PC-9 (cell line): ENCODE results near the gene SCN8A. TPM values are rescaled to one million over a fixed set of nuclear protein-coding genes. Genes with fewer than 3 reads are reported as not detected.

Experiments
- BruUV-seq: library from RNA; stranded (reverse); fragments of 400-500 nt; replicated peaks from 2 replicates; lab custom pipeline; 2021; lab: Mats Ljungman, UMichigan
- CTCF ChIA-PET: fragments of 300-600 bp; sonication (Branson Sonifier 250); formaldehyde crosslinking; loops from one replicate; lab custom pipeline; 2022; ENCODE audit warnings: antibody characterized with exemption; lab: Charles Lee
- POLR2A ChIA-PET: fragments of 300-600 bp; sonication (Branson Sonifier 250); formaldehyde crosslinking; loops from one replicate; lab custom pipeline; 2022; ENCODE audit warnings: antibody characterized with exemption; ENCODE audit not compliant: unreplicated experiment; lab: Charles Lee
- DNase-seq, 2 experiments: peaks; one replicate each; pipeline versions ENCODE4 v3.0.0 to v3.0.0-alpha.2; 2015 to 2022; ENCODE audit warnings: mixed read lengths in 1 of 2
- H2AFZ ChIP-seq: fragments of 200-600 bp; sonication (generic); 2 replicates; pipeline ENCODE4 v1.8.1; 2017; ENCODE audit warnings: antibody characterized with exemption
- H3F3A ChIP-seq: fragments of 200-600 bp; sonication (generic); 2 replicates; pipeline ENCODE4 v1.8.1; 2017; ENCODE audit warnings: antibody characterized with exemption, mild to moderate bottlenecking, low read depth; ENCODE audit not compliant: insufficient read depth
- H3K27ac ChIP-seq: fragments of 200-600 bp; sonication (generic); 2 replicates; pipeline ENCODE4 v1.6.1; 2016; ENCODE audit warnings: mixed run types
- H3K27me3 ChIP-seq: fragments of 200-600 bp; sonication (generic); 2 replicates; pipeline ENCODE4 v1.6.1; 2016; ENCODE audit warnings: low read depth, mixed run types; ENCODE audit not compliant: insufficient read depth
- H3K36me3 ChIP-seq: fragments of 200-600 bp; sonication (generic); 2 replicates; pipeline ENCODE4 v1.6.1; 2016; ENCODE audit warnings: low read depth, mixed run types
- H3K4me1 ChIP-seq: fragments of 200-600 bp; sonication (generic); replicated peaks from 2 replicates; pipeline ENCODE4 v1.6.1; 2016; ENCODE audit warnings: mixed run types; ENCODE audit not compliant: insufficient read depth
- H3K4me2 ChIP-seq: fragments of 200-600 bp; sonication (generic); 2 replicates; pipeline ENCODE4 v1.6.1; 2017; ENCODE audit warnings: mixed run types
- H3K4me3 ChIP-seq: fragments of 200-600 bp; sonication (generic); 2 replicates; pipeline ENCODE4 v1.6.1; 2016; ENCODE audit warnings: mixed run types
- H3K79me2 ChIP-seq: fragments of 200-600 bp; sonication (generic); 2 replicates; pipeline ENCODE4 v1.6.1; 2017; ENCODE audit warnings: low read depth, mixed run types
- H3K9me2 ChIP-seq: fragments of 200-600 bp; sonication (generic); 2 replicates; pipeline ENCODE4 v1.8.1; 2017; ENCODE audit warnings: mild to moderate bottlenecking; ENCODE audit not compliant: insufficient read depth
- H3K9me3 ChIP-seq: fragments of 200-600 bp; sonication (generic); 2 replicates; pipeline ENCODE4 v1.8.1; 2016; ENCODE audit warnings: low read depth; ENCODE audit not compliant: insufficient read depth
- H4K20me1 ChIP-seq: fragments of 200-600 bp; sonication (generic); 2 replicates; pipeline ENCODE4 v1.8.1; 2017; ENCODE audit not compliant: insufficient read depth
- EZH2 ChIP-seq: fragments of 200-600 bp; sonication (generic); IDR thresholded peaks from 2 replicates; pipeline ENCODE4 v1.8.0; 2017; ENCODE audit warnings: antibody characterized with exemption, low read depth
- intact Hi-C: fragments of 100-400 bp; cut with micrococcal nuclease; formaldehyde crosslinking; loops from one replicate; pipeline ENCODE4 v1.10.0; 2022; ENCODE audit not compliant: unreplicated experiment
- total RNA-seq: library from RNA; stranded (reverse); gene quantifications from 2 replicates; pipeline ENCODE4 v1.2.3, GENCODE V29; 2021
- TF ChIP-seq, protein P1 (sequence below): fragments of 200-600 bp; sonication (generic); conservative IDR thresholded peaks from 2 replicates; pipeline ENCODE4 v1.6.1; 2017; ENCODE audit warnings: mixed run types, antibody characterized with exemption, mild to moderate bottlenecking, moderate library complexity

SCN8A gene
- total RNA-seq, 1 experiment from 2014 or later: 0.17 TPM

DNA sequence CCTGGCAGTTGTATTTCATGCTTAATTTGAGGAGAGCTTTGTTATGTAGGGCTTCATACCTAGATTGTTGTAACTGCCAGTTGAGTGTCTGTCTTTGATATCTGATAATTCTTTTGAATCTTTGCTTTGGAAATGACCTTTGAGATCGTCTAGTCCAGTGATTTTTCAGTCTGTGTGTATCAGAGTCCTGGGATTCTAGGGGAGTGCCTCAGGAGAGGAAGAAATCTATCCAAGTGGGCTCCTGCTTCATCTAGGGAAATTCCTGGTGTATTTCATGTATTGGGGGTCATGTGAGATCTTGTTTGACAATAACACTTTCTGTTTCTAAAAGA lies 158.9 kb downstream of the SCN8A start:
- Histone ChIP-seq H3K27me3 (peaks cover 41% of the 10 kb centered on the region), H2AFZ (no peak overlapping the region), H3K36me3 (no peaks in the 10 kb centered on the region), H3F3A (no peaks in the 10 kb centered on the region), H3K9me3 (no peaks in the 10 kb centered on the region), H4K20me1 (no peaks in the 10 kb centered on the region), H3K4me2 (no peak overlapping the region), H3K79me2 (no peaks in the 10 kb centered on the region), H3K4me1 (no peaks in the 10 kb centered on the region), H3K27ac (no peak overlapping the region), H3K9me2 (no peaks in the 10 kb centered on the region), H3K4me3 (no peak overlapping the region)
- ChIA-PET CTCF (no interaction called here), POLR2A (interaction anchor here (0.7 kb wide), 1 partner anchor 202 kb away, joined by 4 read pairs; no protein-coding TSS in a partner anchor)
- no TSS peak for BruUV-seq
- intact Hi-C loops: no loop called here
- TF ChIP-seq, protein P1, sequence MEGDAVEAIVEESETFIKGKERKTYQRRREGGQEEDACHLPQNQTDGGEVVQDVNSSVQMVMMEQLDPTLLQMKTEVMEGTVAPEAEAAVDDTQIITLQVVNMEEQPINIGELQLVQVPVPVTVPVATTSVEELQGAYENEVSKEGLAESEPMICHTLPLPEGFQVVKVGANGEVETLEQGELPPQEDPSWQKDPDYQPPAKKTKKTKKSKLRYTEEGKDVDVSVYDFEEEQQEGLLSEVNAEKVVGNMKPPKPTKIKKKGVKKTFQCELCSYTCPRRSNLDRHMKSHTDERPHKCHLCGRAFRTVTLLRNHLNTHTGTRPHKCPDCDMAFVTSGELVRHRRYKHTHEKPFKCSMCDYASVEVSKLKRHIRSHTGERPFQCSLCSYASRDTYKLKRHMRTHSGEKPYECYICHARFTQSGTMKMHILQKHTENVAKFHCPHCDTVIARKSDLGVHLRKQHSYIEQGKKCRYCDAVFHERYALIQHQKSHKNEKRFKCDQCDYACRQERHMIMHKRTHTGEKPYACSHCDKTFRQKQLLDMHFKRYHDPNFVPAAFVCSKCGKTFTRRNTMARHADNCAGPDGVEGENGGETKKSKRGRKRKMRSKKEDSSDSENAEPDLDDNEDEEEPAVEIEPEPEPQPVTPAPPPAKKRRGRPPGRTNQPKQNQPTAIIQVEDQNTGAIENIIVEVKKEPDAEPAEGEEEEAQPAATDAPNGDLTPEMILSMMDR: no peak
- no peak for TF ChIP-seq EZH2
- DNase-seq: no peak

GRCh38 chr12:51751661-51752060 lies 160.6 kb downstream of the SCN8A start:
- no peaks in the 10 kb centered on the region for H3K9me2 ChIP-seq
- no peak overlapping the region for H3K4me3 ChIP-seq
- H3K4me2 ChIP-seq: no peak overlapping the region
- H3K79me2 ChIP-seq: no peaks in the 10 kb centered on the region
- POLR2A ChIA-PET: interaction anchor here (0.7 kb wide), 1 partner anchor 135 kb away, joined by 3 read pairs; no protein-coding TSS in a partner anchor
- H4K20me1 ChIP-seq: no peaks in the 10 kb centered on the region
- H3F3A ChIP-seq: no peaks in the 10 kb centered on the region
- no peak for DNase-seq
- H3K36me3 ChIP-seq: no peaks in the 10 kb centered on the region
- H3K9me3 ChIP-seq: no peaks in the 10 kb centered on the region
- no peak overlapping the region for H2AFZ ChIP-seq
- TF ChIP-seq, protein P1: no peak
- TF ChIP-seq EZH2: no peak
- CTCF ChIA-PET: no interaction called here
- BruUV-seq: no TSS peak
- intact Hi-C loops: no loop called here
- H3K4me1 ChIP-seq: no peaks in the 10 kb centered on the region
- H3K27me3 ChIP-seq: peaks cover 35% of the 10 kb centered on the region; the same call in 1 of the 2 replicates
- no peak overlapping the region for H3K27ac ChIP-seq

- Histone ChIP-seq H3K27me3 (peaks cover 40% of the 10 kb centered on the region; the same call in 1 of the 2 replicates), H3K4me1 (no peaks in the 10 kb centered on the region), H3K27ac (no peak overlapping the region), H3K9me3 (no peaks in the 10 kb centered on the region), H3K4me3 (no peak overlapping the region), H2AFZ (no peak overlapping the region), H3K79me2 (no peaks in the 10 kb centered on the region), H3K36me3 (no peaks in the 10 kb centered on the region), H3K4me2 (no peak overlapping the region), H3F3A (no peaks in the 10 kb centered on the region), H3K9me2 (no peaks in the 10 kb centered on the region), H4K20me1 (no peaks in the 10 kb centered on the region)
- TF ChIP-seq, protein P1: no peak
- TF ChIP-seq EZH2: no peak
- no peak for DNase-seq
- ChIA-PET CTCF (no interaction called here), POLR2A (no interaction called here)
- no TSS peak for BruUV-seq
- intact Hi-C loops: no loop called here
These were observed 161.3 kb downstream of the SCN8A start for GRCh38 chr12:51752234-51752889.
